DMS79 (cell line): Measurements from ENCODE around the gene TBL2.
"Not testable (repeated sequence)": the region's sequence is repeated elsewhere in the genome, so short reads cannot be mapped to it uniquely, and the experiment has no call there.

Experiments used
- DNase-seq: peaks from one replicate; lab custom pipeline; 2025; lab: John Stamatoyannopoulos, UW

Gene TBL2

GRCh38 chr7:73570521-73570920, 7.9 kb downstream of the TBL2 start:
- DNase-seq = no peak

DNA sequence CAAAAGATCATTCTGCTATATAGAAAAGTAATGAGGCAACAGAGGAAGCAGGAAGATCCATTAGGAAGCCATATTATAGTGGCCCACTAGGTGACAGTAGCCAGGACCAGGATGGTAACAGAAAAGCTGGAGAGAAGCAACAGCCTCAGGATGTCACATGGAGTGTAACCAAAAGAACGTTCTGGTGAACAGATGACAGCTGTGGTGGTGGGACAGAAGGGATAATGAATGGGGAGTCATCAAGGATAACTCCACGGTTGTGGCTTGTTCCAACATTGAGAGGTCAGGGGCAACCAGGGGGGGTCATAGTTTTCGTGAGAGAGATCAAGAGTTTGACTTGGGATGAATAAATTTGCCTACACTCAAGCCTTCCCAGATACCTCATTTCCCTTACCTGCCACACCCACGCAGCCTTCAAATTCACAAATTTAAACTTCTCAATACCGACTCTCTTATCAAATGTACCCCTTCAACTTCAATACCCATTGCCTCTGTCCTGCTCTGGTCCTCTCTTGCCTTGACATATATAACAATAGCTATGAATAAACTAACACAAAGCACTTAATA, 9.3 kb downstream of the TBL2 start:
- no peak for DNase-seq

DNA sequence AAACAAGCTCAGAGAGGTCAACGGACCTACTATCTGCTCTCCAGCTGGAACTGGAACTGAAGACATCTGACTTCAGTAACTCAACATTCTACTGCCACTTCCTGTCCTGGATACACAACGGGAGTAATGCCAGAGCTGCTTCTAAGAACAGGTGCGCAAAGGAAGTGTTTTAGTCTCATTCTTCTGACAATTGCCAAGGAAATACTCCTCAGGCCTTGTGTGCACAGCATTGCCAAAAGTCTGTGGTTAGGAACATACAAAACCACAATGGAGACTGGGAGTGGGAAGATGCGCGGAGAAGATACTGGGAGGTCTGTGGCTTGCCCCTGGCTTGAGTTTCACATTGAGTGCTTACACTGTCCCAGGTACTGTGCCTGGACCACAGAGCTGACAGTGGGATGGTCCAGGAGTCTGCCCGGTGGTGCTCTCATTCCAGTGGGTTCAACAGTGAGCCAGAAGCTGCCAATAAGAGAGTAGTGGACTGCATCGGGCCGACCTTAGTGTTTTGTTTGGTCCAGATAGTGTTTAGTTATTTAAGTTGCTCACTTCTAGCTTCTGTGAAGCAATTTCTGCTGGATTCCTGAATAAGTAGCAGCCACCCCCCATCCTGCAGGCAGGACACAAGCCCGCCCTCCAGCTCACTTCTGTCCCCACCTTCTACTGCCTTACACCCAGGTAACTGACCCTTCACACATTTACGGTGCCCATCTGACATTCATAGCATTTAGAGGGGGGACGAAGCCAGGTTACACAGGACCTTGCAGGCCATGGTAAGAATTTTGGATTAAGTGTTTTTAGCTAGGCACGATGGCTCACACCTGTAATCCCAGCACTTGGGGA, 10.3 kb downstream of the TBL2 start:
- DNase-seq = no peak

DNA sequence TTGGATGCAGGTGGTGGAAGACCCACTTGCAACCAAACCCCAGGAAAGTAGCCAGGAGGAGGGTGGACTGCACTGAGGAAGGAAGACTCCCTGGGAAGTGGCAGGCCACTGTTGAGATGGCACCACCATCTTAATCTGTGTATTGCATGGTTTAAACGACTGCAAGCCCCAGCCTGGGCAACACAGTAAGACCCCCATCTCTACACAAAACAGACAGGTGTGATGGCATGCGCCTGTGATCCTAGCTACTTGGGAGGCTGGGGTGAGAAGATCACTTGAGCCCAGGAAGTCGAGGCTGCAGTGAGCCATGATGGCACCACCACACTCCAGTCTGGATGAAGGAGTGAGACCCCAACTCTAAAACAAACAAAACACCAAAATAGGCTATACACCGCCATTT, 11.2 kb downstream of the TBL2 start:
- DNase-seq = no peak

DNA sequence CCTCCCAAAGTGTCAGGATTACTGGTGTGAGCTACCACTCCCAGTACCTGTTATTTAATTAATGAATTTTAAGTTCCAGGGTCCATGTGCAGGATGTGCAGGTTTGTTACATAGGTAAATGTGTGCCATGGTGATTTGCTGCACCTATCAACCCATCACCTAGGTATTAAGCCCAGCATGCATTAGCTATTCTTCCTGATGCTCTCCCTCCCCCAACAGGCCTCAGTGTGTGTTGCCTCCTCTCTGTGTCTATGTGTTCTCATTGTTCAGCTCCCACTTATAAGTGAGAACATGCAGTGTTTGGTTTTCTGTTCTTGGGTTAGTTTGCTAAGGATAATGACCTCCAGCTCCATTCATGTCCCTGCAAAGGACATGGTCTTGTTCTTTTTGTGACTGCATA, 11.9 kb downstream of the TBL2 start:
- not testable (repeated sequence) for DNase-seq

DNA sequence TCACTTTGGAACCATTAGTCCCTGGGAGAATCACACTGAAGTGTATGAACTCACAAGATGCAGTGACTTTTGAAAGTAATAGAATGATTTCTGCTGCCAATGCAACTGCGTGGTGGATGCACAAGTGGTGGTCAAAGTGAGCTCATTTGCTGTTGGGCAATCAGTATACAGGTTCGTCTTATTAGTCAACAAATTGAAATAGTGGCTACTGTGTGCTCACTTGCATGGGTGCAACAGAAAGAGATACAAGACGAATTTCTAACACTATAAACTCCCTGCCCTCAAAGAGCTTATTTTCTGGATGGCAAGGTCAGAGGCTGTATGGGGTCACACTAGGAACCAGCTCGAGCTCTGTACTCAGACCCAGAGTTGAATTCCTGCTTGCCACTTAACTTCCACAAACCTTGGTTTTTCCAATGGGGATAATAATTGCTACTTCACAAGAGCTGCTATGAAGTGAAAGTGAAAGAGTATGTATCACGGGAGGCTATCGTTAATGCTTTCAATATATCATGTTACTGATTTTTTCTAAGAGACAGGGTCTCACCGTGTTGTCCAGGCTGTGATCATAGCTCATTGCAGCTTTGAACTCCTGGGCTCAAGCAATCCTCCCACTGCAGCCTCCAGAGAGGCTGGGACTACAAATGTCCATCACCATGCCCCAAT, 12.6 kb downstream of the TBL2 start:
- no peak for DNase-seq

GRCh38 chr7:73560109-73560835, 18.1 kb downstream of the TBL2 start:
- DNase-seq = no peak

DNA sequence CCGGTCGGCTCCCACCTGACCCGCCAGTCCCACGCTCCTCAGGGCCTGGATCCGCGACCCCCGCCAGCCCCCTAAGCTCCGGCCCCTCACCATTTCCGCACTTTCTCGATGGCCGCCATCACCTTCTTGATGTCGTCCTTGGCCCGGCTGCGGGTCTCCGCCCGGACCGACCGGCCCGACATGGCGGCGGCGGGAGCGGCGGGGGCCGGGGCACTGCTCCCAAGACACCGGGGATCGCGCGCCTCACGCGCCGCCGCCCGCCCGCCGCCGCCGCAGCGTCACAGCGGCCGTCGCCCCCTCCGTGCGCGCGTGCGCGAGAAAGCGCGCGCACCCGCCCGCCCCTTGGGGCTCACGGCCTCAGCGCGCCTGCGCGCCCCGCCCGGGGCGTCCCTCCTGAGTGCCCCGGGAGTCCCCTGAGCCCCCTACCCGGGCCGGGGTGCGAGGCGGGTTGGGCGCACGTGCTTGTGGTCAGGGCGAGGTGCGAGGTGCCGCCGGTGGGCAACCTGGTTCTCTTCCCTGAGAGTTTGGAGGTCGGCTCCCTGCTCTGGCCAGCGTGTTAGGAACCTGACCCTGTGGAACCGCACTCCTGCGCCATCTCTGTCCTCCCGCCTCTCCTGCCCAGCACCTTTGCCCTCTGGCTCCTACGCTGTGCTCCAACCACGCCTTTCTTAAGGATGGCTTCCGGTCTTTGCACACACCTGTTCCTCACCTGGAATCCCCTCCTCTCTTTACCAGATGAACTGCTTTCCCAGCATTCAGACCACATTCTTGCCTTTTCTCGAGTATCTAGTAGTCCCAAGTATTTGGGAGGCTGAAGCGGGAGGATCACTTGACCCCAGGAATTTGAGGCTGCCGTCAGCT, 20.8 kb downstream of the TBL2 start, which contains the start of gene BCL7B:
Gene BCL7B, minus strand, starts transcription at position 294 of the 861 bp plus-strand sequence. Its CDS starts 112 bp downstream, at position 182.
- DNase-seq = peak; percentile 33

DNA sequence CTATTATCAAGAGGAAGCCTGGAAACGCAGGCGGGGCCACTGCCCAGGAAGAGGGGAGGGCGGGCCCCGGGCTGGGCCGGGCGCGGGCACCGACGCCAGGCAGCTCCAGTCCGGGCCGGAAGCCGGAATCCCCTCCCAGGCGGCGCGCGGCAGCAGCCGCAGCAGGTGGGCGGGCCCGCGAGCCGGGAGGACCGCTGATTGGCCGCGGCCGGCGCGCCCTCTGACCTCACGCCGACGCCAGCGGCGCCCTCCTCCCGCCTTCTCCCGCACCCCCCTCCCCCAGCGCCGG, 21.3 kb downstream of the TBL2 start:
- peak; percentile 76 for DNase-seq

GRCh38 chr7:73556208-73557107, 21.9 kb downstream of the TBL2 start:
- DNase-seq = no peak

DNA sequence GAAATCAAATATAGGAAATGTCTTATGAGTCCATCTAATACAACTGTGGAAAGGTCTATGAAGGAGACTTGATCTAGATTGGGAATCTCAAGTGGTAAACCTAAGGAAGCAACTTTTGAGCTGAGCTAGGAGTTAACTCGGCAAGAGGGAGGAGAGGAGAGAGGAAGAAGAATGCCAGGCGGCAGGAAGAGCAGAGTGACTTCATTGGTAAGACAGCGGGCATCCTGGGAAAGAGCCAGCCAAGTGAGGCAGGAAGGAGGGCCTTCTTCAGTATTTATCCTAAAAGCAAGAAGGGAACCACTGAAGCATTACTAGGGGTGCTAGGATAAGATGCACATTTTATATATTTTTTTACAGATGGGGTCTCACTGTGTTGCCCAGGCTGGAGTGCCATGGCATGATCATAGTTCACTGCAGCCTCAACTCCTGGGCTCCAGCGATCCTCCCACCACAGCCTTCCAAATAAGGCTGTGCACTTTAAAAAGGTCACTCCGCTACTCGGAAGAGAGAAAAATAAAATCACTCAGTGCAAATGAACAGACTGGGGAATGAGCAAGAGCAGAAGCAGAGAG, 22.9 kb downstream of the TBL2 start:
- DNase-seq = no peak

GRCh38 chr7:73550093-73550492, 28.3 kb downstream of the TBL2 start:
- not testable (repeated sequence) for DNase-seq

DNA sequence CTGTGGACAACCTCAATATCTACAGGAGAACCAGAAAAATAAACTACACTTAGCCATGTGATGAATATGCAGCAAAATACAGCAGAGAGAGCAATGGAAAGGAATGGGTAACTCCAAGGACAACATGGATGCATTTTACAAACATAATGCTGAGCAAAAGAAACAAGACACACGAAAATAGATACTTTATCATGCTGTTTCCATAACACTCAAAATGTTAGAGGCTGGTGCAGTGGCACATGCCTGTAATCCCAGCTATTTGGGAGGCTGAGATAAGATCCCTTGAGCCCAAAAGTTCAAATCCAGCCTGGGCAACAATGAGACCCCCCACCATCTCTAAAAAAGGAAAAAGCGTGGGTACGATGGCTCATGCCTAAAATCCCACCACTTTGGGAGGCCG, 29.2 kb downstream of the TBL2 start:
- no peak for DNase-seq

GRCh38 chr7:73547841-73548240, 30.5 kb downstream of the TBL2 start:
- DNase-seq = no peak

GRCh38 chr7:73544678-73545077, 33.7 kb downstream of the TBL2 start:
- DNase-seq = no peak

- DNase-seq = no peak
These were observed 36.7 kb downstream of the TBL2 start for GRCh38 chr7:73541722-73542121.

GRCh38 chr7:73539709-73540108, 38.7 kb downstream of the TBL2 start:
- DNase-seq = no peak

GRCh38 chr7:73538510-73538909, 39.9 kb downstream of the TBL2 start:
- not testable (repeated sequence) for DNase-seq

DNA sequence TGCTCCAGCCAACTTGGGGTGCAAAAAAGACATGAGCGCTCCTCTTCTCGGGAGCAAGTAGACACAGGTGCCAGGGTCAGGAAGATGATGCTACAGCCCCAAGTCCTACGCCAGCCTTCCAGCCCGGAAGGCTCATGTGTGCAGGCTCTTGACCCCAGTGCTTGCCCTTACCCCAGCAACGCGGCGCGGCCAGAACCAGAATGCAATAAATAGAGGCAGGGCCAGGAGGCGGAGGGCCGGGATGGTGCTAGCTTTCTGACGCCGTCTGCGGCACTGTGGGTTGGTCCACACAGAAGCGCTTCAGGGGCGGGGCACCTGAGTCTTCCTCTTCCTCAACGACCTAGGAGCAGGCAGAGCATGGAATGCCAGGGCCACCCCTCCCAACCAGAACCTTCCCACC, 41.3 kb downstream of the TBL2 start:
- DNase-seq = no peak

- no peak for DNase-seq
These were observed 41.9 kb downstream of the TBL2 start for GRCh38 chr7:73536479-73536878.
